HEK293 (cell line): ENCODE measurements around the gene METAP1D.

Experiments
- FEZF1 ChIP-seq: fragments of 450-650 bp; formaldehyde crosslinking; IDR thresholded peaks from 2 replicates; pipeline ENCODE4 v1.5.1; 2016; ENCODE audit warnings: missing biosample characterization, missing genetic modification characterization
- KLF16 ChIP-seq: fragments of 450-650 bp; formaldehyde crosslinking; IDR thresholded peaks from 2 replicates; pipeline ENCODE4 v1.5.1; 2017; ENCODE audit warnings: missing biosample characterization, missing genetic modification characterization
- KLF17 ChIP-seq: fragments of 450-650 bp; formaldehyde crosslinking; IDR thresholded peaks from 2 replicates; pipeline ENCODE4 v1.5.1; 2016; ENCODE audit warnings: missing biosample characterization, missing genetic modification characterization
- MEIS1 ChIP-seq: sonication (generic); formaldehyde crosslinking; IDR thresholded peaks from 2 replicates; pipeline ENCODE4 v1.8.1; 2022; ENCODE audit warnings: missing genetic modification reagents, mild to moderate bottlenecking, borderline replicate concordance
- SP3 ChIP-seq: fragments of 450-650 bp; formaldehyde crosslinking; IDR thresholded peaks from 2 replicates; pipeline ENCODE4 v1.5.1; 2016; ENCODE audit warnings: missing biosample characterization, missing genetic modification characterization
- ZBTB20 ChIP-seq: fragments of 450-650 bp; formaldehyde crosslinking; IDR thresholded peaks from 2 replicates; pipeline ENCODE4 v1.5.1; 2016; ENCODE audit warnings: missing biosample characterization, missing genetic modification characterization
- ZBTB8A ChIP-seq: fragments of 450-650 bp; formaldehyde crosslinking; IDR thresholded peaks from 2 replicates; pipeline ENCODE4 v1.5.1; 2016; ENCODE audit warnings: missing biosample characterization, missing genetic modification characterization
- ZEB2 ChIP-seq: fragments of 450-650 bp; formaldehyde crosslinking; IDR thresholded peaks from 2 replicates; pipeline ENCODE4 v1.5.1; 2016; ENCODE audit warnings: missing biosample characterization, missing genetic modification characterization
- ZNF121 ChIP-seq: fragments of 450-650 bp; formaldehyde crosslinking; IDR thresholded peaks from 2 replicates; pipeline ENCODE4 v1.5.1; 2016; ENCODE audit warnings: missing biosample characterization, missing genetic modification characterization
- ZNF266 ChIP-seq: fragments of 450-650 bp; formaldehyde crosslinking; IDR thresholded peaks from 2 replicates; pipeline ENCODE4 v1.5.1; 2016; ENCODE audit warnings: missing biosample characterization, missing genetic modification characterization, low read depth
- ZNF335 ChIP-seq: fragments of 450-650 bp; formaldehyde crosslinking; conservative IDR thresholded peaks from 2 replicates; pipeline ENCODE4 v1.5.1; 2016; ENCODE audit warnings: missing biosample characterization, missing genetic modification characterization
- ZNF354C ChIP-seq: fragments of 450-650 bp; formaldehyde crosslinking; IDR thresholded peaks from 2 replicates; pipeline ENCODE4 v1.5.1; 2016; ENCODE audit warnings: missing biosample characterization, missing genetic modification characterization, low read depth, borderline replicate concordance
- ZNF514 ChIP-seq: fragments of 450-650 bp; formaldehyde crosslinking; IDR thresholded peaks from 2 replicates; pipeline ENCODE4 v1.5.1; 2016; ENCODE audit warnings: missing biosample characterization, missing genetic modification characterization
- ZNF530 ChIP-seq: fragments of 450-650 bp; formaldehyde crosslinking; IDR thresholded peaks from 2 replicates; pipeline ENCODE4 v1.5.1; 2016; ENCODE audit warnings: low read depth, missing biosample characterization, missing genetic modification characterization
- ZNF548 ChIP-seq: fragments of 450-650 bp; formaldehyde crosslinking; IDR thresholded peaks from 2 replicates; pipeline ENCODE4 v1.5.1; 2016; ENCODE audit warnings: missing biosample characterization, missing genetic modification characterization
- ZNF571 ChIP-seq: fragments of 450-650 bp; formaldehyde crosslinking; IDR thresholded peaks from 2 replicates; pipeline ENCODE4 v1.5.0; 2017; ENCODE audit warnings: missing biosample characterization, missing genetic modification characterization
- ZNF610 ChIP-seq: fragments of 450-650 bp; formaldehyde crosslinking; IDR thresholded peaks from 2 replicates; pipeline ENCODE4 v1.5.1; 2016; ENCODE audit warnings: missing biosample characterization, missing genetic modification characterization, borderline replicate concordance
- ZNF623 ChIP-seq: fragments of 450-650 bp; formaldehyde crosslinking; IDR thresholded peaks from 2 replicates; pipeline ENCODE4 v1.5.1; 2016; ENCODE audit warnings: missing biosample characterization, missing genetic modification characterization
- ZNF626 ChIP-seq: fragments of 450-650 bp; sonication (Bioruptor Pico); formaldehyde crosslinking; IDR thresholded peaks from 2 replicates; pipeline ENCODE4 v1.5.1; 2018; ENCODE audit warnings: missing biosample characterization, missing genetic modification characterization, inconsistent platforms
- ZNF660 ChIP-seq: fragments of 450-650 bp; IDR thresholded peaks from 2 replicates; pipeline ENCODE4 v1.5.1; 2018; ENCODE audit warnings: missing biosample characterization, mild to moderate bottlenecking, missing genetic modification characterization
- ZNF664 ChIP-seq: fragments of 450-650 bp; formaldehyde crosslinking; IDR thresholded peaks from 2 replicates; pipeline ENCODE4 v1.5.1; 2016; ENCODE audit warnings: missing biosample characterization, missing genetic modification characterization
- ZNF76 ChIP-seq: fragments of 450-650 bp; formaldehyde crosslinking; IDR thresholded peaks from 2 replicates; pipeline ENCODE4; 2016; ENCODE audit warnings: low read depth, missing biosample characterization, missing genetic modification characterization, borderline replicate concordance
- ZNF791 ChIP-seq: fragments of 450-650 bp; formaldehyde crosslinking; IDR thresholded peaks from 2 replicates; pipeline ENCODE4 v1.5.1; 2016; ENCODE audit warnings: missing biosample characterization, missing genetic modification characterization
- ZXDB ChIP-seq: fragments of 450-650 bp; formaldehyde crosslinking; IDR thresholded peaks from 2 replicates; pipeline ENCODE4 v1.5.1; 2016; ENCODE audit warnings: missing biosample characterization, missing genetic modification characterization
- TF ChIP-seq, protein P1 (sequence below): fragments of 450-650 bp; formaldehyde crosslinking; IDR thresholded peaks from 2 replicates; pipeline ENCODE4 v1.5.1; 2016; ENCODE audit warnings: missing biosample characterization, missing genetic modification characterization
- TF ChIP-seq, protein P2 (sequence below): fragments of 450-650 bp; formaldehyde crosslinking; IDR thresholded peaks from 2 replicates; pipeline ENCODE4 v1.5.1; 2016; ENCODE audit warnings: missing biosample characterization, missing genetic modification characterization
- TF ChIP-seq, protein P3 (sequence below): fragments of 450-650 bp; formaldehyde crosslinking; IDR thresholded peaks from 2 replicates; pipeline ENCODE4 v1.5.1; 2016; ENCODE audit warnings: missing biosample characterization, missing genetic modification characterization
- TF ChIP-seq, protein P4 (sequence below): fragments of 450-650 bp; formaldehyde crosslinking; IDR thresholded peaks from 2 replicates; pipeline ENCODE4 v1.5.1; 2016; ENCODE audit warnings: missing biosample characterization, missing genetic modification characterization
- TF ChIP-seq, protein P5 (sequence below): fragments of 450-650 bp; formaldehyde crosslinking; IDR thresholded peaks from 2 replicates; pipeline ENCODE4 v1.5.1; 2016; ENCODE audit warnings: missing biosample characterization, missing genetic modification characterization

METAP1D gene

GRCh38 chr2:172098650-172099471, 99.1 kb downstream of the METAP1D start (continued):
- TF ChIP-seq ZNF664 (tag by site-specific recombination) (no peak), ZNF514 (tag by site-specific recombination) (no peak), ZXDB (tag by site-specific recombination) (peak; percentile 80), SP3 (tag by site-specific recombination) (peak; percentile 39; the same call in 1 of the 2 replicates), ZNF548 (no peak), ZNF660 (peak; percentile 94), ZNF530 (tag by site-specific recombination) (no peak), ZNF623 (tag by site-specific recombination) (no peak; the same call in 1 of the 2 replicates), ZNF610 (tag by site-specific recombination) (no peak), ZNF354C (tag by site-specific recombination) (no peak), ZNF121 (tag by site-specific recombination) (peak; percentile 41; the same call in 1 of the 2 replicates), KLF16 (tag by site-specific recombination) (no peak; the same call in 1 of the 2 replicates), ZEB2 (tag by site-specific recombination) (peak; percentile 90), ZBTB8A (tag by site-specific recombination) (peak; percentile 71), MEIS1 (CRISPR knock-in tag) (no peak), ZNF626 (tag by site-specific recombination) (no peak), ZNF266 (tag by site-specific recombination) (no peak), KLF17 (tag by site-specific recombination) (peak; percentile 51), ZNF791 (tag by site-specific recombination) (no peak), ZBTB20 (tag by site-specific recombination) (peak; percentile 77; the same call in 1 of the 2 replicates), ZNF571 (tag by site-specific recombination) (no peak), ZNF76 (no peak), ZNF335 (tag by site-specific recombination) (peak; percentile 79), FEZF1 (tag by site-specific recombination) (peak; percentile 38; the same call in 1 of the 2 replicates)
- TF ChIP-seq, protein P1, sequence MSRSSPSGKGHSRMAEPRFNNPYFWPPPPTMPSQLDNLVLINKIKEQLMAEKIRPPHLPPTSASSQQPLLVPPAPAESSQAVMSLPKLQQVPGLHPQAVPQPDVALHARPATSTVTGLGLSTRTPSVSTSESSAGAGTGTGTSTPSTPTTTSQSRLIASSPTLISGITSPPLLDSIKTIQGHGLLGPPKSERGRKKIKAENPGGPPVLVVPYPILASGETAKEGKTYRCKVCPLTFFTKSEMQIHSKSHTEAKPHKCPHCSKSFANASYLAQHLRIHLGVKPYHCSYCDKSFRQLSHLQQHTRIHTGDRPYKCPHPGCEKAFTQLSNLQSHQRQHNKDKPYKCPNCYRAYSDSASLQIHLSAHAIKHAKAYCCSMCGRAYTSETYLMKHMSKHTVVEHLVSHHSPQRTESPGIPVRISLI (tag by site-specific recombination) = no peak
- TF ChIP-seq, protein P2, sequence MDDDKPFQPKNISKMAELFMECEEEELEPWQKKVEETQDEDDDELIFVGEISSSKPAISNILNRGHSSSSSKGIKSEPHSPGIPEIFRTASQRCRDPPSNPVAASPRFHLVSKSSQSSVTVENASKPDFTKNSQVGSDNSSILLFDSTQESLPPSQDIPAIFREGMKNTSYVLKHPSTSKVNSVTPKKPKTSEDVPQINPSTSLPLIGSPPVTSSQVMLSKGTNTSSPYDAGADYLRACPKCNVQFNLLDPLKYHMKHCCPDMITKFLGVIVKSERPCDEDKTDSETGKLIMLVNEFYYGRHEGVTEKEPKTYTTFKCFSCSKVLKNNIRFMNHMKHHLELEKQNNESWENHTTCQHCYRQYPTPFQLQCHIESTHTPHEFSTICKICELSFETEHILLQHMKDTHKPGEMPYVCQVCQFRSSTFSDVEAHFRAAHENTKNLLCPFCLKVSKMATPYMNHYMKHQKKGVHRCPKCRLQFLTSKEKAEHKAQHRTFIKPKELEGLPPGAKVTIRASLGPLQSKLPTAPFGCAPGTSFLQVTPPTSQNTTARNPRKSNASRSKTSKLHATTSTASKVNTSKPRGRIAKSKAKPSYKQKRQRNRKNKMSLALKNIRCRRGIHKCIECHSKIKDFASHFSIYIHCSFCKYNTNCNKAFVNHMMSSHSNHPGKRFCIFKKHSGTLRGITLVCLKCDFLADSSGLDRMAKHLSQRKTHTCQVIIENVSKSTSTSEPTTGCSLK (tag by site-specific recombination) = no peak
- TF ChIP-seq, protein P3, sequence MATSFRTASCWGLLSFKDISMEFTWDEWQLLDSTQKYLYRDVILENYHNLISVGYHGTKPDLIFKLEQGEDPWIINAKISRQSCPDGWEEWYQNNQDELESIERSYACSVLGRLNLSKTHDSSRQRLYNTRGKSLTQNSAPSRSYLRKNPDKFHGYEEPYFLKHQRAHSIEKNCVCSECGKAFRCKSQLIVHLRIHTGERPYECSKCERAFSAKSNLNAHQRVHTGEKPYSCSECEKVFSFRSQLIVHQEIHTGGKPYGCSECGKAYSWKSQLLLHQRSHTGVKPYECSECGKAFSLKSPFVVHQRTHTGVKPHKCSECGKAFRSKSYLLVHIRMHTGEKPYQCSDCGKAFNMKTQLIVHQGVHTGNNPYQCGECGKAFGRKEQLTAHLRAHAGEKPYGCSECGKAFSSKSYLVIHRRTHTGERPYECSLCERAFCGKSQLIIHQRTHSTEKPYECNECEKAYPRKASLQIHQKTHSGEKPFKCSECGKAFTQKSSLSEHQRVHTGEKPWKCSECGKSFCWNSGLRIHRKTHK (tag by site-specific recombination) = no peak
- TF ChIP-seq, protein P4, sequence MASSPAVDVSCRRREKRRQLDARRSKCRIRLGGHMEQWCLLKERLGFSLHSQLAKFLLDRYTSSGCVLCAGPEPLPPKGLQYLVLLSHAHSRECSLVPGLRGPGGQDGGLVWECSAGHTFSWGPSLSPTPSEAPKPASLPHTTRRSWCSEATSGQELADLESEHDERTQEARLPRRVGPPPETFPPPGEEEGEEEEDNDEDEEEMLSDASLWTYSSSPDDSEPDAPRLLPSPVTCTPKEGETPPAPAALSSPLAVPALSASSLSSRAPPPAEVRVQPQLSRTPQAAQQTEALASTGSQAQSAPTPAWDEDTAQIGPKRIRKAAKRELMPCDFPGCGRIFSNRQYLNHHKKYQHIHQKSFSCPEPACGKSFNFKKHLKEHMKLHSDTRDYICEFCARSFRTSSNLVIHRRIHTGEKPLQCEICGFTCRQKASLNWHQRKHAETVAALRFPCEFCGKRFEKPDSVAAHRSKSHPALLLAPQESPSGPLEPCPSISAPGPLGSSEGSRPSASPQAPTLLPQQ (tag by site-specific recombination) = peak; percentile 60
- TF ChIP-seq, protein P5, sequence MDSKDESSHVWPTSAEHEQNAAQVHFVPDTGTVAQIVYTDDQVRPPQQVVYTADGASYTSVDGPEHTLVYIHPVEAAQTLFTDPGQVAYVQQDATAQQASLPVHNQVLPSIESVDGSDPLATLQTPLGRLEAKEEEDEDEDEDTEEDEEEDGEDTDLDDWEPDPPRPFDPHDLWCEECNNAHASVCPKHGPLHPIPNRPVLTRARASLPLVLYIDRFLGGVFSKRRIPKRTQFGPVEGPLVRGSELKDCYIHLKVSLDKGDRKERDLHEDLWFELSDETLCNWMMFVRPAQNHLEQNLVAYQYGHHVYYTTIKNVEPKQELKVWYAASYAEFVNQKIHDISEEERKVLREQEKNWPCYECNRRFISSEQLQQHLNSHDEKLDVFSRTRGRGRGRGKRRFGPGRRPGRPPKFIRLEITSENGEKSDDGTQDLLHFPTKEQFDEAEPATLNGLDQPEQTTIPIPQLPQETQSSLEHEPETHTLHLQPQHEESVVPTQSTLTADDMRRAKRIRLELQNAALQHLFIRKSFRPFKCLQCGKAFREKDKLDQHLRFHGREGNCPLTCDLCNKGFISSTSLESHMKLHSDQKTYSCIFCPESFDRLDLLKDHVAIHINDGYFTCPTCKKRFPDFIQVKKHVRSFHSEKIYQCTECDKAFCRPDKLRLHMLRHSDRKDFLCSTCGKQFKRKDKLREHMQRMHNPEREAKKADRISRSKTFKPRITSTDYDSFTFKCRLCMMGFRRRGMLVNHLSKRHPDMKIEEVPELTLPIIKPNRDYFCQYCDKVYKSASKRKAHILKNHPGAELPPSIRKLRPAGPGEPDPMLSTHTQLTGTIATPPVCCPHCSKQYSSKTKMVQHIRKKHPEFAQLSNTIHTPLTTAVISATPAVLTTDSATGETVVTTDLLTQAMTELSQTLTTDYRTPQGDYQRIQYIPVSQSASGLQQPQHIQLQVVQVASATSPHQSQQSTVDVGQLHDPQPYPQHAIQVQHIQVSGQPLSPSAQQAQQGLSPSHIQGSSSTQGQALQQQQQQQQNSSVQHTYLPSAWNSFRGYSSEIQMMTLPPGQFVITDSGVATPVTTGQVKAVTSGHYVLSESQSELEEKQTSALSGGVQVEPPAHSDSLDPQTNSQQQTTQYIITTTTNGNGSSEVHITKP (tag by site-specific recombination) = no peak
